Right lobe of liver (tissue), 4 donors: ENCODE data around the gene TSKU.
A peak's percentile ranks its signal among the peaks of the same experiment; 100 is the strongest.

ENCODE experiments used
- CTCF ChIP-seq, 4 donors: fragments of 200-600 bp in 3 of 4; fragments of 450-650 bp in 1 of 4; IDR thresholded peaks; one replicate each; pipeline versions ENCODE4 v1.5.1 to v1.8.0; 2016 to 2022; ENCODE audit warnings: antibody characterized with exemption in 4 of 4, mild to moderate bottlenecking in 2 of 4
- POLR2A ChIP-seq: fragments of 450-650 bp; IDR thresholded peaks from one replicate; pipeline ENCODE4 v1.6.1; 2017; ENCODE audit warnings: antibody characterized with exemption, mild to moderate bottlenecking
- donor health status: DM: no; HTN: no; CAD: no.
- donor health status: DM: no; HTN: no; CAD: no.
- donor health status: DM: no; HTN: yes; CAD: no.

DNA sequence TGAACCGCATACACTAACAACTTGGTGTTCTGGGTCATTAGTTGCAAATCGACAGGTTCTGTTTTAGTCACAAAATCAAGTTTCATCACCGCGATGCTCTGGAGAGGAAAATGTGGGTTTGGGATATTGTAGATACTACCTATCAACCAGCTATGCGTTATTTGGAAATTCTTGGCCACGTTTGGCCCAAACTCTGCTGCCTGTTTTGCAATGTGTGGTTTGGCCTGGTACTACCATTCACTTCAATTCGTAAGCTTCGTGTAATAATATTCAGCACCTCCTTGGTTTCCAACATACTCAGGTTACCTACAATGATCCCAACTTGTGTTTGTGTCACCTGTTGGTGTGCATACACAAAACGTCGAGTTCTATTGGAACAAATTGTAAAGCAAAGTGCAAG, 61.4 kb downstream of the TSKU start:
- TF ChIP-seq CTCF (IDR thresholded peaks at IDR 0.05), result peak in 2 of 4 donors; percentile 5 to 18
- TF ChIP-seq POLR2A, result no peak
